GM12878 (cell line): ENCODE data around the gene GABBR2. TPM values are rescaled to one million over a fixed set of nuclear protein-coding genes. Genes with fewer than 3 reads are reported as not detected.
A peak's percentile ranks its signal among the peaks of the same experiment; 100 is the strongest.

Experiments used
- ATAC-seq: fragments of 200-7000 bp; cut with Tn5 transposase; 3 replicates; pipeline ENCODE4 v1.9.1; 2020; ENCODE audit warnings: mild to moderate bottlenecking, moderate library complexity
- BruUV-seq: library from RNA; stranded (reverse); fragments of 400-500 nt; replicated peaks from 2 replicates; lab custom pipeline; 2021; lab: Mats Ljungman, UMichigan
- CTCF ChIA-PET: fragments of 300-600 bp; sonication (Branson Sonifier 250); formaldehyde crosslinking; extraction: SDS; loops from one replicate; lab custom pipeline; 2021; ENCODE audit warnings: inconsistent platforms; lab: Yijun Ruan, JAX
- POLR2A ChIA-PET: fragments of 350-600 bp; formaldehyde crosslinking; extraction: SDS; loops from one replicate; lab custom pipeline; 2021; ENCODE audit warnings: inconsistent platforms; lab: Charles Lee
- RAD21 ChIA-PET: fragments of 300-600 bp; sonication (Branson Sonifier 250); formaldehyde crosslinking; loops from one replicate; lab custom pipeline; 2023; ENCODE audit warnings: antibody characterized with exemption; ENCODE audit not compliant: unreplicated experiment; lab: Charles Lee
- SMC1A ChIA-PET: fragments of 300-600 bp; sonication (Branson Sonifier 250); formaldehyde crosslinking; loops from one replicate; lab custom pipeline; 2023; ENCODE audit not compliant: unreplicated experiment, uncharacterized antibody; lab: Charles Lee
- DNase-seq: peaks from one replicate; pipeline ENCODE4 v3.0.0-alpha.2; 2011; ENCODE audit warnings: low read depth, low spot score
- FAIRE-seq: peaks from 3 replicates; lab custom pipeline; 2011; peaks lifted over from hg19 to GRCh38; lab: Jason Lieb, UNC
- H2AFZ ChIP-seq: 2 replicates; pipeline ENCODE4 v1.6.0; 2011; ENCODE audit warnings: low read depth, low read length, control low read depth; ENCODE audit not compliant: control insufficient read depth
- H3K27ac ChIP-seq: 2 replicates; pipeline ENCODE4 v1.5.1; 2011; ENCODE audit warnings: control low read depth; ENCODE audit not compliant: control insufficient read depth, insufficient read depth
- H3K27me3 ChIP-seq, 2 experiments: replicated peaks in 1 of 2; 2 replicates each; pipeline versions ENCODE4 v1.6.0 to v1.6.1; 2011; ENCODE audit warnings: low read length in 1 of 2; ENCODE audit not compliant: control insufficient read depth in 2 of 2, insufficient read depth in 2 of 2
- H3K36me3 ChIP-seq, 2 experiments: 2 replicates each; pipeline ENCODE4 v1.5.1; 2011; ENCODE audit warnings: low read length in 1 of 2; ENCODE audit not compliant: control insufficient read depth in 2 of 2, insufficient read depth in 2 of 2
- H3K4me1 ChIP-seq: 2 replicates; pipeline ENCODE4 v1.6.1; 2011; ENCODE audit warnings: mild to moderate bottlenecking, low read length, moderate library complexity, mixed read lengths; ENCODE audit not compliant: control insufficient read depth, insufficient read depth
- H3K4me2 ChIP-seq: 2 replicates; pipeline ENCODE4 v1.6.0; 2011; ENCODE audit warnings: control low read depth; ENCODE audit not compliant: control insufficient read depth, insufficient read depth
- H3K4me3 ChIP-seq: fragments of 200-600 bp; sonication (generic); 2 replicates; pipeline ENCODE4 v1.5.1; 2016
- H3K79me2 ChIP-seq: 2 replicates; pipeline ENCODE4 v1.6.0; 2011; ENCODE audit warnings: low read length; ENCODE audit not compliant: control insufficient read depth, insufficient read depth
- H3K9ac ChIP-seq: 2 replicates; pipeline ENCODE4 v1.8.0; 2011; ENCODE audit warnings: low read length, control low read depth, mixed read lengths; ENCODE audit not compliant: control insufficient read depth, insufficient read depth
- H3K9me3 ChIP-seq: replicated peaks from 3 replicates; pipeline ENCODE4 v1.5.1; 2011; ENCODE audit warnings: mild to moderate bottlenecking, low read length; ENCODE audit not compliant: control insufficient read depth, insufficient read depth
- H4K20me1 ChIP-seq: 2 replicates; pipeline ENCODE4 v1.6.0; 2011; ENCODE audit not compliant: control insufficient read depth, insufficient read depth
- KLF5 ChIP-seq: fragments of 450-650 bp; IDR thresholded peaks from 2 replicates; pipeline ENCODE4 v1.6.1; 2014; ENCODE audit warnings: mild to moderate bottlenecking; ENCODE audit not compliant: partially characterized antibody
- POU2F2 ChIP-seq: IDR thresholded peaks from 3 replicates; pipeline ENCODE4 v1.6.1; 2011; ENCODE audit warnings: low read depth, mild to moderate bottlenecking, low read length, borderline replicate concordance
- SMARCA5 ChIP-seq: fragments of 450-650 bp; IDR thresholded peaks from 2 replicates; pipeline ENCODE4 v1.6.1; 2017; ENCODE audit warnings: mild to moderate bottlenecking
- SMC3 ChIP-seq: IDR thresholded peaks from 2 replicates; pipeline ENCODE4 v1.6.1; 2011; ENCODE audit warnings: low read length, improper control_type of control experiment, borderline replicate concordance
- WGBS: methylation state at CpG from one replicate; pipeline ENCODE4 v1.1.6; 2016; ENCODE audit warnings: low lambda C conversion rate; ENCODE audit not compliant: insufficient replicate concordance, insufficient coverage; ENCODE audit errors: missing lambda C conversion rate; 5-methylcytosine and 5-hydroxymethylcytosine counted together
- in situ Hi-C: fragments of 300-500 bp; cut with MboI; formaldehyde crosslinking; loops from 9 replicates; pipeline ENCODE4 v1.14.3; 2018; ENCODE audit warnings: mixed read lengths
- intact Hi-C: fragments of 100-400 bp; cut with micrococcal nuclease; formaldehyde crosslinking; loops from one replicate; pipeline ENCODE4 v1.14.2; 2022; ENCODE audit not compliant: unreplicated experiment
- polyA plus RNA-seq, 11 experiments: library from polyadenylated mRNA; depleted of rRNA in 4 of 11; unstranded in 6 of 11; stranded (reverse) in 5 of 11; fragments of >200 nt; fragmentation: Nextera tagmentation in 4 of 11; fragmentation: Illumina TruSeq in 1 of 11; extraction: Ambion mirVana in 4 of 11; extraction: Trizol in 1 of 11; gene quantifications; 1 replicate in 1 of 11; 2 replicates in 10 of 11; pipeline versions ENCODE4 v1.2.1 to v1.2.3, GENCODE V29; 2011 to 2016; ENCODE audit warnings: inconsistent platforms in 2 of 11, missing spikeins in 2 of 11, low read depth in 1 of 11
- total RNA-seq, 4 experiments: library from RNA; depleted of rRNA in 3 of 4; stranded (reverse); fragments of >200 nt in 3 of 4; fragmentation: Illumina TruSeq in 1 of 4; extraction: Trizol in 1 of 4; gene quantifications; 2 replicates each; pipeline versions ENCODE4 v1.2.1 to v1.2.3, GENCODE V29; 2013 to 2021
- TF ChIP-seq, protein P1 (sequence below), 3 experiments: IDR thresholded peaks in 2 of 3; conservative IDR thresholded peaks in 1 of 3; 2 replicates each; pipeline ENCODE4 v1.5.1; 2011; ENCODE audit warnings: low read depth in 3 of 3, low read length in 3 of 3, mild to moderate bottlenecking in 3 of 3, control low read depth in 2 of 3, moderate library complexity in 2 of 3, inconsistent platforms in 1 of 3, mixed read lengths in 1 of 3; ENCODE audit not compliant: control insufficient read depth in 2 of 3, insufficient read depth in 1 of 3; ENCODE audit errors: extremely low read depth in 1 of 3

The GABBR2 gene
- total and polyA plus RNA-seq, 10 of the 15 experiments (the other 5 are each of a cell fraction or from before 2014, with no cell fraction given): 0.02 to 2.2 (median 0.06) TPM; not detected in 2

GRCh38 chr9:98523231-98523901 lies 185.4 kb downstream of the GABBR2 start:
- POLR2A ChIA-PET: no interaction called here
- Histone ChIP-seq H3K4me1 (no peaks in the 10 kb centered on the region), H4K20me1 (no peaks in the 10 kb centered on the region), H3K9me3 (no peaks in the 10 kb centered on the region), H2AFZ (no peak overlapping the region), H3K36me3 (no peaks in the 10 kb centered on the region), H3K4me2 (no peak overlapping the region), H3K9ac (no peak overlapping the region), H3K79me2 (no peaks in the 10 kb centered on the region), H3K27ac (no peak overlapping the region), H3K27me3 (no peaks in the 10 kb centered on the region; a peak in 2 of 4 replicates)
- RAD21 ChIA-PET: interaction anchor here (0.9 kb wide), 1 partner anchor 210 kb away, joined by 3 read pairs; no protein-coding TSS in a partner anchor
- SMC1A ChIA-PET: no interaction called here
- no TSS peak for BruUV-seq
- in situ Hi-C loops: no loop called here
- DNase-seq (no peak), ATAC-seq (no peak), FAIRE-seq (no peak)
- WGBS: 13% methylated on average over 5 of the region's 5 CpGs
- CTCF ChIA-PET: interaction anchor here (0.7 to 3.1 kb wide), 3 partner anchors 13 to 207 kb away, joined by 3 to 9 read pairs (median 7); no protein-coding TSS in a partner anchor
- intact Hi-C loops: no loop called here
- TF ChIP-seq SMARCA5 (no peak), KLF5 (no peak), SMC3 (peak; percentile 12; the same call in 1 of the 2 replicates), POU2F2 (no peak)
- TF ChIP-seq, protein P1, sequence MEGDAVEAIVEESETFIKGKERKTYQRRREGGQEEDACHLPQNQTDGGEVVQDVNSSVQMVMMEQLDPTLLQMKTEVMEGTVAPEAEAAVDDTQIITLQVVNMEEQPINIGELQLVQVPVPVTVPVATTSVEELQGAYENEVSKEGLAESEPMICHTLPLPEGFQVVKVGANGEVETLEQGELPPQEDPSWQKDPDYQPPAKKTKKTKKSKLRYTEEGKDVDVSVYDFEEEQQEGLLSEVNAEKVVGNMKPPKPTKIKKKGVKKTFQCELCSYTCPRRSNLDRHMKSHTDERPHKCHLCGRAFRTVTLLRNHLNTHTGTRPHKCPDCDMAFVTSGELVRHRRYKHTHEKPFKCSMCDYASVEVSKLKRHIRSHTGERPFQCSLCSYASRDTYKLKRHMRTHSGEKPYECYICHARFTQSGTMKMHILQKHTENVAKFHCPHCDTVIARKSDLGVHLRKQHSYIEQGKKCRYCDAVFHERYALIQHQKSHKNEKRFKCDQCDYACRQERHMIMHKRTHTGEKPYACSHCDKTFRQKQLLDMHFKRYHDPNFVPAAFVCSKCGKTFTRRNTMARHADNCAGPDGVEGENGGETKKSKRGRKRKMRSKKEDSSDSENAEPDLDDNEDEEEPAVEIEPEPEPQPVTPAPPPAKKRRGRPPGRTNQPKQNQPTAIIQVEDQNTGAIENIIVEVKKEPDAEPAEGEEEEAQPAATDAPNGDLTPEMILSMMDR (IDR thresholded peaks at IDR 0.05 in 2 of 3, conservative IDR thresholded peaks at IDR 0.05 in 1 of 3; ENCODE audit: control insufficient read depth in 2 of 3, extremely low read depth in 1 of 3, insufficient read depth in 1 of 3, low read depth in 3 of 3, low read length in 3 of 3): peak in 2 of 3 experiments; percentile 9 to 23; a peak in 2 of 6 replicates
- TF ChIP-seq, all 136 proteins: peak for 2
- no peak overlapping the region for H3K4me3 ChIP-seq
